ENCODE measurements around the gene RESF1.
A peak's percentile ranks its signal among the peaks of the same experiment; 100 is the strongest.

Gene RESF1

GRCh38 chr12:31959161-31959700, at the start of gene RESF1:
TSS of gene RESF1 (plus strand) at chr12:31959415. CDS start at chr12:31980956, 21,541 bp downstream.
- TF ChIP-seq ZFX (IDR thresholded peaks at IDR 0.05) (peak; percentile 97; the same call in 1 of the 2 replicates), CTCF (conservative IDR thresholded peaks at IDR 0.05) (no peak)
- peak within 1 kb of the TSS; percentile 75 for H3K27ac ChIP-seq

- no peak for TF ChIP-seq ZFX (IDR thresholded peaks at IDR 0.05)
- TF ChIP-seq CTCF (conservative IDR thresholded peaks at IDR 0.05), result no peak
These were observed 44.3 kb upstream of the RESF1 start for GRCh38 chr12:31914927-31915326.

GRCh38 chr12:31915446-31915845, 43.8 kb upstream of the RESF1 start:
- TF ChIP-seq CTCF (conservative IDR thresholded peaks at IDR 0.05) (no peak), ZFX (IDR thresholded peaks at IDR 0.05) (no peak)
- H3K27ac ChIP-seq, result no peak overlapping the region

More at GRCh38 chr12:31914927-31915326, 44.3 kb upstream of the RESF1 start:
- no peak overlapping the region for H3K27ac ChIP-seq

GRCh38 chr12:31922341-31923062, 36.7 kb upstream of the RESF1 start:
- H3K27ac ChIP-seq, result no peak overlapping the region
- no peak for TF ChIP-seq CTCF (conservative IDR thresholded peaks at IDR 0.05)
- no peak for TF ChIP-seq ZFX (IDR thresholded peaks at IDR 0.05)

- TF ChIP-seq CTCF (conservative IDR thresholded peaks at IDR 0.05), result no peak
- no peak for TF ChIP-seq ZFX (IDR thresholded peaks at IDR 0.05)
- no peak overlapping the region for H3K27ac ChIP-seq
These were observed 36.2 kb upstream of the RESF1 start for GRCh38 chr12:31923063-31923412.

GRCh38 chr12:31928246-31929026, 30.8 kb upstream of the RESF1 start:
- TF ChIP-seq ZFX (IDR thresholded peaks at IDR 0.05) (no peak), CTCF (conservative IDR thresholded peaks at IDR 0.05) (no peak)

GRCh38 chr12:31929027-31929526, 30.1 kb upstream of the RESF1 start:
- TF ChIP-seq CTCF (conservative IDR thresholded peaks at IDR 0.05), result no peak
- TF ChIP-seq ZFX (IDR thresholded peaks at IDR 0.05), result no peak
- no peak overlapping the region for H3K27ac ChIP-seq

More at GRCh38 chr12:31928246-31929026, 30.8 kb upstream of the RESF1 start:
- H3K27ac ChIP-seq, result no peak overlapping the region

Measured in C4-2B (cell line).